ENCODE measurements around the gene GJB1. TPM values are rescaled to one million over a fixed set of nuclear protein-coding genes. Genes with fewer than 3 reads are reported as not detected.
"Not testable (repeated sequence)": the region's sequence is repeated elsewhere in the genome, so short reads cannot be mapped to it uniquely, and the experiment has no call there.

The GJB1 gene
- polyA plus RNA-seq, 2 donors, result 0.04 to 0.16 TPM

GRCh38 chrX:71272313-71272712 lies 49.3 kb downstream of the GJB1 start:
- not testable (repeated sequence) for H3K27ac ChIP-seq (ENCODE audit: low read depth in 2 of 2, low read length in 1 of 2); H3K27me3 ChIP-seq (ENCODE audit: control insufficient read depth in 1 of 2, insufficient read depth in 2 of 2, low read length in 2 of 2); H3K4me3 ChIP-seq (ENCODE audit: low read depth in 1 of 2, low read length in 2 of 2); H3K36me3 ChIP-seq (ENCODE audit: control insufficient read depth in 2 of 2, insufficient read depth in 2 of 2, low read length in 1 of 2); H3K9me3 ChIP-seq (ENCODE audit: control insufficient read depth in 2 of 2, insufficient read depth in 1 of 2, low read depth in 1 of 2, low read length in 1 of 2); H3K4me1 ChIP-seq (ENCODE audit: control insufficient read depth in 2 of 2, insufficient read depth in 2 of 2, low read length in 1 of 2)
- 89 to 94% methylated on average over 2 of the region's 2 CpGs for WGBS, 2 donors

Other genes with a start within 250 kb of the GJB1 start
- gene SNX12, start 154.9 kb upstream of the GJB1 start, polyA plus RNA-seq, result 10 to 100 TPM; 18.9 to 29.4 TPM
- 10 to 100 TPM in 1 of 2 donors, 1 to 10 TPM in 1; 8.4 to 13.0 TPM for gene FOXO4, start 127.4 kb upstream of the GJB1 start, polyA plus RNA-seq
- gene CXorf65, start 116.5 kb upstream of the GJB1 start, polyA plus RNA-seq, result 1 to 10 TPM in 1 of 2 donors, under 1 TPM in 1; 0.34 to 3.9 TPM
- 10 to 100 TPM in 1 of 2 donors, 1 to 10 TPM in 1; 9.2 to 23.1 TPM for gene IL2RG, start 111.6 kb upstream of the GJB1 start, polyA plus RNA-seq
- gene MED12, start 104.6 kb upstream of the GJB1 start, polyA plus RNA-seq, result 10 to 100 TPM in 1 of 2 donors, 1 to 10 TPM in 1; 9.5 to 14.0 TPM
- gene NLGN3, start 78.4 kb upstream of the GJB1 start, polyA plus RNA-seq, result under 1 TPM; 0.19 to 0.22 TPM
- 1 to 10 TPM; 5.2 to 7.6 TPM for gene ZMYM3, start 30.9 kb downstream of the GJB1 start, polyA plus RNA-seq
- gene NONO, start 60.4 kb downstream of the GJB1 start, polyA plus RNA-seq, result 100 to 1,000 TPM in 1 of 2 donors, 10 to 100 TPM in 1; 66.8 to 106 TPM
- gene ITGB1BP2, start 78.5 kb downstream of the GJB1 start, polyA plus RNA-seq, result 1 to 10 TPM; 1.2 to 1.3 TPM
- 1 to 10 TPM; 8.1 to 8.2 TPM for gene TAF1, start 143.1 kb downstream of the GJB1 start, polyA plus RNA-seq

All from esophagus (tissue), 2 donors.